ENCODE measurements around the gene AUTS2. TPM values are rescaled to one million over a fixed set of nuclear protein-coding genes. Genes with fewer than 3 reads are reported as not detected.

The AUTS2 gene
- total RNA-seq, 1 experiment from 2014 or later: 7.4 TPM

- DNase-seq (ENCODE audit: extremely low read depth, low read depth): peak; percentile 19
Observed at GRCh38 chr7:69654381-69654780, 56.1 kb downstream of the AUTS2 start.

- DNase-seq (ENCODE audit: extremely low read depth, low read depth): no peak
Observed at GRCh38 chr7:69654849-69655707, 56.8 kb downstream of the AUTS2 start.

- DNase-seq (ENCODE audit: extremely low read depth, low read depth): no peak
Observed at GRCh38 chr7:69656077-69656476, 57.8 kb downstream of the AUTS2 start.

- DNase-seq (ENCODE audit: extremely low read depth, low read depth): no peak
Observed at GRCh38 chr7:69656890-69657289, 58.6 kb downstream of the AUTS2 start.

- DNase-seq (ENCODE audit: extremely low read depth, low read depth): no peak
Observed at GRCh38 chr7:69657331-69657730, 59.1 kb downstream of the AUTS2 start.

GRCh38 chr7:69657985-69658384 lies 59.7 kb downstream of the AUTS2 start:
- no peak for DNase-seq (ENCODE audit: extremely low read depth, low read depth)

GRCh38 chr7:69659983-69660382 lies 61.7 kb downstream of the AUTS2 start:
- DNase-seq (ENCODE audit: extremely low read depth, low read depth): no peak

GRCh38 chr7:69661342-69661741 lies 63.1 kb downstream of the AUTS2 start:
- DNase-seq (ENCODE audit: extremely low read depth, low read depth): no peak

GRCh38 chr7:69663911-69664832 lies 65.9 kb downstream of the AUTS2 start:
- no peak for DNase-seq (ENCODE audit: extremely low read depth, low read depth)

- no peak for DNase-seq (ENCODE audit: extremely low read depth, low read depth)
Observed at GRCh38 chr7:69665369-69665768, 67.1 kb downstream of the AUTS2 start.

GRCh38 chr7:69668339-69668870 lies 70.1 kb downstream of the AUTS2 start:
- no peak for DNase-seq (ENCODE audit: extremely low read depth, low read depth)

- no peak for DNase-seq (ENCODE audit: extremely low read depth, low read depth)
Observed at GRCh38 chr7:69670701-69671100, 72.4 kb downstream of the AUTS2 start.

- no peak for DNase-seq (ENCODE audit: extremely low read depth, low read depth)
Observed at GRCh38 chr7:69673074-69673473, 74.8 kb downstream of the AUTS2 start.

- no peak for DNase-seq (ENCODE audit: extremely low read depth, low read depth)
Observed at GRCh38 chr7:69674701-69675182, 76.5 kb downstream of the AUTS2 start.

GRCh38 chr7:69676247-69676646 lies 78.0 kb downstream of the AUTS2 start:
- DNase-seq (ENCODE audit: extremely low read depth, low read depth): no peak

GRCh38 chr7:69677054-69677852 lies 79.0 kb downstream of the AUTS2 start:
- peak; percentile 9 for DNase-seq (ENCODE audit: extremely low read depth, low read depth)

- no peak for DNase-seq (ENCODE audit: extremely low read depth, low read depth)
Observed at GRCh38 chr7:69677881-69678493, 79.7 kb downstream of the AUTS2 start.

GRCh38 chr7:69678494-69679187 lies 80.4 kb downstream of the AUTS2 start:
- no peak for DNase-seq (ENCODE audit: extremely low read depth, low read depth)

- no peak for DNase-seq (ENCODE audit: extremely low read depth, low read depth)
Observed at GRCh38 chr7:69681181-69681580, 82.9 kb downstream of the AUTS2 start.

Data from NCI-H460 (cell line).